ENCODE results near the gene MT1G.
"Not testable (repeated sequence)": the region's sequence is repeated elsewhere in the genome, so short reads cannot be mapped to it uniquely, and the experiment has no call there.

The MT1G gene

DNA sequence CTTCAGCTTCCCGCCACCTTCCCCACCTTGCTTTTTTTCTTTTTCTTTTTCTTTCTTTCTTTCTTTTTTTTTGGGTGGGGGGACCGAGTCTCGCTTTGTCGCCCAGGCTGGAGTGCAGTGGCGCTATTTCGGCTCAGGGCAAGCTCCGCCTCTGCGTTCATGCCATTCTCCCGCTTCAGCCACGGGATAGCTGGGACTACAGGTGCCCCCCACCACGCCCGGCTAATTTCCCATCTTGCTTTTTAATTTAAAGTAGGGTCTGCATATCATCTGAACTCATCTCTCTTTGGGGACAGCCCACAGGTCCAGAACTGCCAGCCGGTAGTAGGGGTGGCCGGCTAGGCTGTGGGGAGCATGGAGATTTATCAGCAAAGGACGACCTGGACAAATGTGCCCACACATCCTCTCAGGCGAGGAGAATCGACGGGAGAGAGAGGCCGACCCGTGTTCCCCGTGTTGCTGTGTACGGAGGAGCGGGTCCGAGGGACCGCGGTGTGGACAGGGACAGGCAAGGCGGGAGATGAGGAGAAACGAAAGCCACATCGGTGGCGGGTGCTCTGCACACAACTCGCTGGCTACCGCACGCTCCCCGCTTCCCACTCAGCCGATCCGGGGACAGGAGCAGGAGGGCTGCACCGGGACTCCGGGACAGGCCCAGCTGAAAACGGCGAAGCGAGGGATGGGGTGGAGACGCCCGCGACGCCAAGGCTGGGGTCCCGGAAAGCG lies 33.0 kb downstream of the MT1G start:
- DNase-seq, result no peak

GRCh38 chr16:56633535-56633934 lies 34.3 kb downstream of the MT1G start:
- DNase-seq, result no peak

DNA sequence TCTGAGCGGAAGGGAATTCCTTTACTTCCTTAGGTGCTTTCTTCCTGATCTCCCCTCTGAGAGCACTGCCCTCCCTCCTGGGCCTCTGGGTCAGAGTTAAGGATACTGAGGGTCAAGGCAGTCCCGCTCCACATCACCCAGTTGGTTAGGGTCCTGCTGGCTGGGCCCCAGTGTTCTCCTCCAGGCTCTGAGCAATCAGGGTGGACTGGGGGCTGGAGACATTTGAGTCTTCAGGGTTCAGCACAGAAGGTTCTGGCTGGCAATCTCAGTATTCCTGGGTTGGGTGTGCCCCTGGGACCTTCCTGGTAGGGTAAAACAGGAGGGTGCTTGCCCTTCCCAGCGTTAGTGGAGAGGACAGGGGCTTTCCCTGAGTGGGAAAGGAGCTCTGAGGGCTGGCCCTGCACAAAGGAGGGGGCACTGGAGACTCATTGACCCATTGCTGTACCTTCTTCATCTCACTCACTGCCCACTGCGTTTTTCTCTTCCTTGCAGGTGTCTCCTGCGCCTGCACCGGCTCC lies 35.0 kb downstream of the MT1G start:
- DNase-seq, result no peak

GRCh38 chr16:56632156-56632847 lies 35.6 kb downstream of the MT1G start, which contains the start of gene MT1M:
Gene MT1M, plus strand, starts transcription at chr16:56632659. Its CDS starts 73 bp downstream, at chr16:56632732.
- no peak for DNase-seq

DNA sequence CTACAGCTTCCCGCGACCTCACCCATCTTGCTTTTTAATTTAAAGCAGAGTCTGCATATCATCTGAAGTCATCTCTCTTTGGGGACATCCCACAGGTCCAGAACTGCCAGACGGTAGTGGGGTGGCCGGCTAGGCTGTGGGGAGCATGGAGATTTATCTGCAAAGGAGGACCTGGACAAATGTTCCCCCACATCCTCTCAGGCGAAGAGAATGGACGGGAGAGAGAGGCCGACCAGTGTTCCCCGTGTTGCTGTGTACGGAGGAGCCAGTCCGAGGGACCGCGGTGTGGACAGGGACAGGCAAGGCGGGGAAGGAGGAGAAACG lies 36.1 kb downstream of the MT1G start:
- DNase-seq, result no peak

GRCh38 chr16:56631197-56631596 lies 36.7 kb downstream of the MT1G start:
- no peak for DNase-seq

DNA sequence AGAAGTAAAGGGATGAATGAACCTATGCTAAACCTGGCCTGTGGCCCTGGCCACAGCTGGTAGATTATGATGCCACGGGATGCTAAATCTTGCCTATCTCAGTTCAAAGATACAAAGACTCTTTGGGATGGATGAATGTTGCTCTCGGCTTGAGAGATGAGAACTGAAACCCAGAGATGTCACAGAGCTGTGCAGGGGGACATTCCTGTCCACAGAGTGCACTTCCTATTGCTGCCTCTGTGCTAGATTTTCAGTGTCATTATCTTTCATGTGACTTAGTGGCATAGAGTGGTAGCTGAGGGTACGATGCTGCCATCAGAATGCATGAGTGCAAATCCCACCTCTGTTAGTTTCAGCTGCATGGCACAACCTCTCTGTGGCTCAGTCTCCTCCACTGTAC lies 37.7 kb downstream of the MT1G start:
- DNase-seq, result no peak

DNA sequence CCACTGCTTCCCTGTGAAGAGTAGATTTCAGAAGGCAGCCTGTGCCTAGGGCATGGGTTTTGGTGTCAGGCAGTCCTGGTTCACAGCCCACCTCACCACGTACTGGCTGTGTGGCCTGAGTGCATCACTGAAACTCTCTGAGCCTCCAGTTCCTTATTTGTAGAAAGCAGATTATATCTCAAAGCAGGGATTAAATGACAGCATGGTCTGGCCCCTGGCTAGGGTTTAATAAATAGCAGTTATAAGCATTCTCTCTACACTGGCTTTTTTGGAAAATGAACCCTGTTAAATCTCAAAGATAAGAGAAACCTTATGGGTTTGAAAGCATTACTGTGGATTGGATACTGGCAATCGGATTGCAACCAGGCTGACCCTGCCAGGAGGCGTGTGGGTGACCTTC lies 38.3 kb downstream of the MT1G start:
- no peak for DNase-seq

DNA sequence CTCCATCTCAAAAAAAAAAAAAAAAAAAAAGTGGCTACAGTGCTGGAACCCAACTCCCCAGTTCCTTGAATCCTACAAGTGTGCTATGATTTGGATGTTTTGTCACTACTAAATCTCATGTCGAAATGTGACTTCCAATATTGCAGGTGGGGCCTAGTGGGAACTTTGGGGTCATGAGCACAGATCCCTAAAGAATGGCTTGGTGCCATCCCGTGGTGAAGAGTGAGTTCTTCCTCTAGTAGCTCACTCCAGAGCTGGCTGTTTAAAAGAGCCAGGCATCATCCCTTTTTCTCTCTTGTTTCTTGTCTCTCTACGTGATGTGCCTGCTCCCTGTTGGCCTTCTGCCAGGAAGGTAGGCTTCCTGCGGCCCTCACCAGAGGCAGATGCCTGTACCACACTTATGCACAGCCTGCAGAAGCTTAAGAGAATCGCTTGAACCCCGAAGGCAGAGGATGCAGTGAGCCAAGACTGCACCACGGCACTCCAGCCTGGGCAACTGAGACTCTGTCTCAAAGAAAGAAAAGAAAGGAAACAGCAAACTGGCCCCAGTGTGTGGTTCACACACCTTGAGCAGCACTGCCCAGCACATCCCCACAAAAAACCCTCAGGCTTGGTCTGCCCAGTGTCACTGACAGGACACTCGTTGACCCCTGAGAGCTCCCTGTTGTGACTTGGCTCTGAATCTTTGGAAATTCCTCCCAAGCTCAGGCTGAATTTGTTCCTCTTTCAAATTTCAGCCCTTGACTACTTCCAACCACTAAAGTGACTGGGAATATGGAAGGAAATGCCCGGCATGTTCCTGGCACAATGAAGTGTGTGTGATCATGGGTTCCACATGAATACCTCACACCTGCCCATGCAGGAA lies 39.1 kb downstream of the MT1G start:
- no peak for DNase-seq

GRCh38 chr16:56626685-56627084 lies 41.2 kb downstream of the MT1G start:
- no peak for DNase-seq

DNA sequence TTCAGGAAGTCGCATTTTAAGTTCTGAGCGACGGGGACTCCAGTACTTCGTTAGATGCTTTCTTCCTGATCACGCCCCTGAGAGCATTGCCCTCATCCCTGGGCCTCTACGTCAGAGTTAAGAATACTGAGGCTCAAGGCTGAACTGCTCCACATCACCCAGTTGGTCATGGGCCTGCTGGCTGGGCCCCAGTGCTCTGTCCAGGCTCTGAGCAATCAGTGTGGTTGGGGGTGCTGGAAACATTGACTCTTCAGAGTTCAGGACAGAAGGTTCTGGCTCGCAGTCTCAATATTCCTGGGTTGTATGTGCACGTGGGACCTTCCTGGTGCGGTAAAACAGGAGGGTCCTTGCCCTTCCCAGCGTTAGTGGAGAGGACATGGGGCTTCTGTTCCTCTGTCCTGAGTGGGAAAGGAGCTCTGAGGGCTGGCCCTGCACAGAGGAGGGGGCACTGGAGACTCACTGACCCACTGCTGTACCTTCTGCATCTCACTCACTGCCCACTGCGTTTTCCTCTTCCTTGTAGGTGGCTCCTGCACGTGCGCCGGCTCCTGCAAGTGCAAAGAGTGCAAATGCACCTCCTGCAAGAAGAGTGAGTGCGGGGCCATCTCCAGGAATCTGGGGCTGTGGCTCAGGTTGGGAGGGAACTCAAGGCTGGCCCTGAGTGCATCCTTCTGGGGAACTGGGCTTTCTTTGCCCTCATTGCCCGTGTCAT lies 41.8 kb downstream of the MT1G start:
- DNase-seq, result no peak

GRCh38 chr16:56625140-56625942 lies 42.5 kb downstream of the MT1G start, which contains the start of gene MT1E:
Gene MT1E, plus strand, starts transcription at chr16:56625781. Its CDS starts 71 bp downstream, at chr16:56625852.
- no peak for DNase-seq

DNA sequence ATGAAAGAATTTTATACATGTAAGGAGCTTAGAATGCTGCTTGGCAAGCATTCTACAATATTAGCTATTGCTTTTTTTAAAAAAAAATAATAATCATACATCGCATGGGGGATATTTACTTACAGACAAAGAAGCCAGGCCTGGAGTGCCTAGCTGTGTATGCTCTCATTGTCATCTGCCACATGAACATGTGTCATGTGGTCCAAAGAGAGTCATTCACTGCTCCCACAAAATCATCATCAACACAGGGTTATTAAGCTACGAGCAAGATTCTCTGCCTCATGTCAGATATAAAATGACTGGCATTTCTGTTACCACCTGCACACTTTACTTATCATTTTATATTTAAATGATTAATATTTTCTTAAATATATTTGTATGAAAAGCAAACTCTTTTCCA lies 44.2 kb downstream of the MT1G start:
- DNase-seq, result no peak

- not testable (repeated sequence) for DNase-seq
Measured at GRCh38 chr16:56623184-56623583, 44.7 kb downstream of the MT1G start.

DNA sequence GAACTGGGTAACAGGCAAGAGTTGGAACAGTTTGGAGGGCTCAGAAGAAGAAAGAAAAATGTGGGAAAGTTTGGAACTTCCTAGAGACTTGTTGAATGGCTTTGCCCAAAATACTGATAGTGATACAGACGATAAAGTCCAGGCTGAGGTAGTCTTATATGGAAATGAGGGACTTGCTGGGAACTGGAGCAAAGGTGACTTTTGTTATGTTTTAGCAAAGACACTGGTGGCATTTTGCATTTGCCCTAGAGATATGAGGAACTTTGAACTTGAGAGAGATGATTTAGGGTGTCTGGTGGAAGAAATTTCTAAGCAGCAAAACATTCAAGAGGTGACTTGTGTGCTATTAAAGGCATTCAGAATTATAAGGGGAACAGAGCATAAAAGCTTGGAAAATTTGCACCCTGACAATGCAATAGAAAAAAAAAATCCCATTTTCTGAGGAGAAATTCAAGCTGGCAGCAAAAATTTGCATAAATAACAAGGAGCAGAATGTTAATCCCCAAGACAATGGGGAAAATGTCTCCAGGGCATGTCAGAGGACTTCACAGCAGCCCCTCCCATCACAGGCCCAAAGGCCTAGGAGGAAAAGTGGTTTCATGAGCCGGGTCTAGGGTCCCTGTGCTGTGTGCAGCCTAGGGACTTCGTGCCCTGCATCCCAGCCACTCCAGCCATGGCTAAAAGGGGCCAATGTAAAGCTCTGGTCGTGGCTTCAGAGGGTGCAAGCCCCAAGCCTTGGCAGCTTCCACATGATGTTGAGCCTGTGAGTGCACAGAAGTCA lies 46.0 kb downstream of the MT1G start:
- not testable (repeated sequence) for DNase-seq

DNA sequence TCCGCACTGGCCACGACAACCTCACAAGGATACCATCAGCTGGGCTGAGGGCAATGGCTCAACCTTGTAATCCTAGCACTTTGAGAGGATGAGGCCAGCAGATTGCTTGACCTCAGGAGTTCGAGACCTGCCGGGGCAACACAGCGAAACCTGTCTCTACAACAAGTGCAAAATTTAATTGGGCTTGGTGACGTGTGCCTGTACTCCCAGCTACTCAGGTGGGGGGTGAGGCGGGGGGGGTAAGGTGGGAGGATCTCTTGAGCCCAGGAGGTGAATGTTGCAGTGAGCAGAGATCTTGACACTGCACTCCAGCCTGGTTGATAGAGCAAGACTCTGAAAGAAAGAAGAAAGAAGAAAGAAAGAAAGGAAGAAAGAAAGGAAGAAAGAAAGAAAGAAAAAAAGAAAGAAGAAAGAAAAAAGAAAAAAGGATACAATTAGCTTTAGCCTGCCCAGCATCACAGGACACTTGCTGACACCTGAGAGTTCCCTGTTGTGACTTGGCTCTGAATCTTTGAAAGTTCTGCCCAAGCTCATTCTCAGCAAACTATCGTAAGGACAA lies 47.4 kb downstream of the MT1G start:
- no peak for DNase-seq

GRCh38 chr16:56618138-56618537 lies 49.7 kb downstream of the MT1G start:
- no peak for DNase-seq

DNA sequence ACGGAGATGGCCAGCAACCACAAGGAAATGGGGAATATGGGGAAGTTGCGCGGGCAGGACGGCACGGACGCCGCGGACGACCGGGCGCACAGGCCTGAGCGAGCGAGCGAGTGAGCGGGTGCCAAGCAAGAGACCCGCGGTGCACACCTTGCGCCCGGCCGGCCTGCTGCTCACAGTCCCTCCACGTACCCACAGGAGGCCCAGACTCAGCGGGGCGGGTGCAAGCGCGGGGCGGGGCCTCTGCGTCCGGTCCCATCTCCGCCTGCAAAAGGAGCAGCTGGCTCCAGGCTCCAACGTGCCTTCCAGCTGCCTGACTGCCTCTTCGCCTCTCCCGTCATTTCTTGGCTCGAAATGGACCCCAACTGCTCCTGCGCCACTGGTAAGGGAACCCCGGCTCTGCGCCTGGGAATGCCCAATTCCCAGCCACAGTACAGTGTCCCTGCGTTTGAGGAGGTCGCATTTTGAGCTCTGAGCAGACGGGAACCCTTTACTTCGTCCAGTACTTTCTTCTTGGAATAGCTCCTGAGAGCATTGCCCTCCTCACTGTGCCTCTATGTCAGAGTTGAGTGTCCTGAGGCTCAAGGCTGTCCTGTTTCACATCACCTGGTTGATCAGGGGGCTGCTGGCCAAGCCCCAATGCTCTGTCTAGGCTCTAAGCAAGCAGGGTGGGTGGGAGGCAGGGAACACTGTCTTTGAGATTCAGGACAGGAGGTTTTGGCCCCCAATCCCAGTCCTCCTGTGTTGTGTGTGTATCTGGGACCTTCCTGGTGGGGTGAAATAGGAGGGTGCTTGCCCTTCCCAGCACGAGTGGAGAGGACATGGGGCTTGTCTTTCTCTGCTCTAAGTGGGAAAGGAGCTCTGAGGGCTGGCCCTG lies 50.4 kb downstream of the MT1G start:
- no peak for DNase-seq

Data from NCI-H2171 (cell line).